Cardiac fibroblast (primary cell): ENCODE data around the gene SPATA19.

ENCODE experiments used
- DNase-seq, 2 donors: peaks; one replicate each; pipeline versions ENCODE4 v3.0.0 to v3.0.0-alpha.2; 2010; ENCODE audit warnings: low read depth in 2 of 2
- H3K4me3 ChIP-seq, 2 donors: replicated peaks in 1 of 2; 1 replicate in 1 of 2; 2 replicates in 1 of 2; pipeline ENCODE4 v1.5.1; 2011; ENCODE audit warnings: low read depth in 2 of 2, low read length in 2 of 2, mild to moderate bottlenecking in 2 of 2, moderate library complexity in 1 of 2
- CTCF ChIP-seq: IDR thresholded peaks from one replicate; pipeline ENCODE4 v1.5.1; 2011; ENCODE audit warnings: low read depth, mild to moderate bottlenecking, low read length, inconsistent platforms

SPATA19 gene

GRCh38 chr11:133800666-133801065 is 44.6 kb downstream of the SPATA19 start:
- H3K4me3 ChIP-seq = no peak overlapping the region
- TF ChIP-seq CTCF = no peak
- no peak for DNase-seq

GRCh38 chr11:133797554-133797953 is 47.8 kb downstream of the SPATA19 start:
- H3K4me3 ChIP-seq = no peak overlapping the region
- no peak for TF ChIP-seq CTCF
- no peak for DNase-seq

GRCh38 chr11:133796043-133796795 is 49.1 kb downstream of the SPATA19 start:
- no peak for TF ChIP-seq CTCF
- DNase-seq = no peak
- H3K4me3 ChIP-seq = no peak overlapping the region

GRCh38 chr11:133795088-133795487 is 50.2 kb downstream of the SPATA19 start:
- TF ChIP-seq CTCF = no peak
- no peak for DNase-seq
- H3K4me3 ChIP-seq = no peak overlapping the region

GRCh38 chr11:133794205-133794604 is 51.1 kb downstream of the SPATA19 start:
- no peak for TF ChIP-seq CTCF
- H3K4me3 ChIP-seq = no peak overlapping the region
- no peak for DNase-seq

GRCh38 chr11:133793271-133794035 is 51.9 kb downstream of the SPATA19 start:
- no peak for DNase-seq

More at GRCh38 chr11:133793271-133794035, 51.9 kb downstream of the SPATA19 start:
- TF ChIP-seq CTCF = no peak
- no peak overlapping the region for H3K4me3 ChIP-seq
